Measurements from ENCODE around the gene NCLN.
"Not testable (repeated sequence)": the region's sequence is repeated elsewhere in the genome, so short reads cannot be mapped to it uniquely, and the experiment has no call there.

NCLN gene

GRCh38 chr19:3185461-3186159 is at the start of gene NCLN:
NCLN (plus strand) TSS chr19:3185930; CDS start chr19:3186031, 101 bp downstream.
- DNase-seq: peak; percentile 95

- DNase-seq: no peak
Measured at GRCh38 chr19:3135961-3136683, 49.6 kb upstream of the NCLN start, which contains the start of gene GNA15. GNA15 (plus strand) TSS chr19:3136033; CDS start chr19:3136451, 418 bp downstream.

GRCh38 chr19:3136684-3137055 is 49.1 kb upstream of the NCLN start:
- DNase-seq: no peak

GRCh38 chr19:3137119-3137518 is 48.6 kb upstream of the NCLN start:
- DNase-seq: no peak

- no peak for DNase-seq
Measured at GRCh38 chr19:3138268-3138667, 47.5 kb upstream of the NCLN start.

GRCh38 chr19:3140667-3141038 is 45.1 kb upstream of the NCLN start:
- no peak for DNase-seq

GRCh38 chr19:3142292-3142670 is 43.4 kb upstream of the NCLN start:
- no peak for DNase-seq

- no peak for DNase-seq
Measured at GRCh38 chr19:3142781-3143337, 42.9 kb upstream of the NCLN start.

- DNase-seq: no peak
Measured at GRCh38 chr19:3145909-3146676, 39.6 kb upstream of the NCLN start.

GRCh38 chr19:3146677-3147100 is 39.0 kb upstream of the NCLN start:
- DNase-seq: peak; percentile 86

GRCh38 chr19:3148503-3148902 is 37.2 kb upstream of the NCLN start:
- no peak for DNase-seq

GRCh38 chr19:3149089-3149488 is 36.6 kb upstream of the NCLN start:
- no peak for DNase-seq

GRCh38 chr19:3149526-3150505 is 35.9 kb upstream of the NCLN start:
- DNase-seq: no peak

GRCh38 chr19:3150739-3151329 is 34.9 kb upstream of the NCLN start:
- DNase-seq: no peak

GRCh38 chr19:3151563-3152418 is 33.9 kb upstream of the NCLN start:
- no peak for DNase-seq

GRCh38 chr19:3152419-3152780 is 33.3 kb upstream of the NCLN start:
- no peak for DNase-seq

GRCh38 chr19:3153286-3154230 is 32.2 kb upstream of the NCLN start:
- no peak for DNase-seq

GRCh38 chr19:3154447-3154846 is 31.3 kb upstream of the NCLN start:
- DNase-seq: not testable (repeated sequence)

GRCh38 chr19:3154957-3155736 is 30.6 kb upstream of the NCLN start:
- DNase-seq: peak; percentile 59

Data from activated CD4-positive, CD25-positive, alpha-beta regulatory T cell treated with anti-CD3 and anti-CD28 coated beads, Interleukin-2, amount 50 U/mL, for 72 hours (primary cell).